Epidermal melanocyte (primary cell): ENCODE data around the gene MGAM2.

Experiments
- DNase-seq: peaks from one replicate; pipeline ENCODE4 v3.0.0; 2011; ENCODE audit warnings: low spot score; ENCODE audit not compliant: insufficient read length

MGAM2 gene

GRCh38 chr7:142120524-142120923, 9.0 kb downstream of the MGAM2 start:
- no peak for DNase-seq

DNA sequence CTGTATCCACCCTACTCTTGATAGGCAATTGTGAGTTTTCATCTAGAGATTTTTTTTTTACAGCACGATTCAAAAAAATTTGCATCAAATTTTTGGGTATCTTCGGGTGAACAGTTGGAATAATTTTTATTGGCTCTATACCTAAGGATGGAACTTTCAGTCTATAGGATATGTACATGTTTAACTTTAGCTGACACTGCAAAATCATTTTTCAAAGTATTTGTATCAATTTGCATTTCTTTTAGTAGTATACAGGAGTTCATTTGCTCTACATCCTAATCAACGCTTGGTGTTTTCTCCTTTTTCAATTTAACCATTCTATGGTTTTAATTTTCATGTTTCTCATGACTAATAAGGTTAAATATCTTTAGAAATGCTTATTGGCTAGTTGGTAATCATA, 11.7 kb downstream of the MGAM2 start:
- no peak for DNase-seq

- DNase-seq, result no peak
Observed at GRCh38 chr7:142125256-142125955, 13.9 kb downstream of the MGAM2 start.

DNA sequence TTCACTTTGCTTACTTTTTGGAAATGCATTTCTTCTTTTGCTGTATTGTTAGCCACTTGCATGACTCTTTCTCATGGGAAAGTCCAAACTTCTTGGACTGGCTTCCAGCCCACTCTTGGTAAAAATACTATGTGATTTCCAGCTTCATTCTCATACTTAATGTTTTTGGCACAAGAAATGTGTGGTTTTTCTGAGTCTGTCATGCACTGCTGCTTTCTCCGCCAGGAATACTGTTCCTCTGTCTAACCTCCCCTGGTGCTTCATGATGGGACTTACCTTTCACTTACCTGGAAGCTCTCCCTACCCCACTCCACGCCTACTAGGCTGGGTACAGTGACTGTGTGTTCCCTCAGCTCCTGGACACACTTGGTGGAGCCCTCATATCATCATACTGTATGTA, 18.7 kb downstream of the MGAM2 start:
- DNase-seq, result no peak

GRCh38 chr7:142131439-142132185, 20.1 kb downstream of the MGAM2 start:
- DNase-seq, result no peak

- no peak for DNase-seq
Observed at GRCh38 chr7:142133731-142134148, 22.2 kb downstream of the MGAM2 start.

GRCh38 chr7:142134909-142135308, 23.4 kb downstream of the MGAM2 start:
- DNase-seq, result no peak

GRCh38 chr7:142138996-142139395, 27.5 kb downstream of the MGAM2 start:
- no peak for DNase-seq

DNA sequence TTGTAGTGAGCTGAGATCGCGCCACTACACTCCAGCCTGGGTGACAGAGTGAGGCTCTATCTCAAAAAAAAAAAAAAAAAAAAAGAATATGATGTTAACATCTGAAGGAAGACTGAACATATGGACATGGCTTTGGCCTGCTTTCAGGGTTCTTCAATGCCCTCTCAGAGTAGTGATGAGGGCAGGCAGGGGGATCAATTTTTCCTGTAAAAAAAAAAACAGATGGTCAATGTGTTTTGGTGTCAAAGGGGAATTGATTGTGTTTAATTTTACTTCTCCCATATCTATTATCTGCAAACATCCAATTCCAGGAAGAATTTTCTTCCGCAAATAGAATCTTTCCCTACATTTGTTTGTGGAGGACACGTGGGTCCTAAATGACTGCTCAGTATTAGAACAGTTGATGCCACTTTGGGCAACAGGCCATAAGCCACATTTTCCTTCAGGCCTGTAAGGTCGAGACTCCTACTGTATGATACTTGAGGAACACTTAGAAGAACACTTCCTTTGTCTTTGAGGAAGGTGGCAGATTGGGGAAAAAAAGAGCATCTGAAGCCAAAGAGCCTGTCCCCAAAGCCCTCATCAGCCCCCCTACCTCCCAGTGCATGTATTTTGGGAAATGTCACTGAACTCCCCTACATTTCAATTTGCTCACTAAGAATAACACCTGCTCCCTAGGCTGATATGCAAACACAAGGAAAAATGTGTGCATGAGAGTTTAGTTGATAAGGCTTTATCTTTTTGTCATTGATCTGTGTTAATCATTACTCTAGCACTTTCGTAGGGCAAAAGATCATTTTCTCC, 28.3 kb downstream of the MGAM2 start:
- no peak for DNase-seq

GRCh38 chr7:142140401-142140959, 29.0 kb downstream of the MGAM2 start:
- no peak for DNase-seq

DNA sequence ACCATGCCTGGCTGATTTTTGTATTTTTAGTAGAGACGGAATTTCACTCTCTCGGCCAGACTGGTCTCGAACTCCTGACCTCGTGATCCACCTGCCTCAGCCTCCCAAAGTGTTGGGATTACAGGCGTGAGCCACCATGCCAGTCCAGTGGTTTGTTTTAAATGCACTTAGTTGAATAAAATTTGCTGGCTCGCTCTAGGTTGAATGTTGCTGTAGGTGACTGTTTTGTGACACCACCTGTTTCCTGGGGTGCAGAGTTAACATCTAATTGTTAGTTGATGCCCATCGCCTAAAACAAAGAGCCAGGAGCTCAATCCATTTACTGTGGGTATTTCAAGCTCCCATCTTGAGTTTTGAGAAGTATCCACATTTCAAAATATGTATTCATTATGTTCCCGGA, 31.2 kb downstream of the MGAM2 start:
- DNase-seq, result no peak

- DNase-seq, result no peak
Observed at GRCh38 chr7:142146124-142146523, 34.6 kb downstream of the MGAM2 start.

DNA sequence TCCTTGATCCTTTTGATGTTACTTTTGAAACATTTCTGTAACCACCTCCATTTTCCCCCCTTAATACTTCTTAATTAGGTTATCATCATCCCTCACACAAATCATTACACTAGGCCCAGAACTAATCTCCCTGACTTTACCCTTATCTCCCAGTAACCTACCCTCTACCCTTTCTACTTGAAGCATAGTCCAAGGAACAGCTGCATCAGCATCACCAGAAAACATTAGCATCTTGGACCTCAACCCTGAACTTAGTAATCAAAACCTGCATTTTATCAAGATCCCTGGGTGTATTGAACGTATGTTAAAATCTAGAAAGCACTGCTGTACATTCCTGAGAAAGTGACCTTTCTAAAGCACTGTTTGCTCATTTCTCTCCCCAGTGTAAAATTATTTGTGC, 38.8 kb downstream of the MGAM2 start:
- no peak for DNase-seq

DNA sequence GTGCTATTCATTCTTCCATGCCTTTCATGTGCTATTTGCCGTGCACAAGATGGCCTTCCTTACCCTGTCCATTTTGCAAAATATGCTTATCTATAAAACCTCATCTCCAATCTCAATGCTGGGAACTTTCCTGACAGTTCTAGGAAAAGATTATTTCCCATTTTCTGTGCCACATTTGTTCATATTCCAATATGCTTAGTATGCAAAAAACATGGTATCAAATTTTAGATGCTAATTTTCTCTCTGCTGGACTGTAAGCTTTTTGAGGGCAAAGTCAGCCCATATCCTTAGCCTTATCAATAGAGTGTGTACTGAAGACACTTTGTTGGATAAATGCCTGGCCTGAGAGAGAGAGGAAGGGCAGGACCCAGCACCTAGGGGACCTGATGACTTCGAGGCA, 39.4 kb downstream of the MGAM2 start:
- no peak for DNase-seq

- DNase-seq, result no peak
Observed at GRCh38 chr7:142152076-142152475, 40.6 kb downstream of the MGAM2 start.

DNA sequence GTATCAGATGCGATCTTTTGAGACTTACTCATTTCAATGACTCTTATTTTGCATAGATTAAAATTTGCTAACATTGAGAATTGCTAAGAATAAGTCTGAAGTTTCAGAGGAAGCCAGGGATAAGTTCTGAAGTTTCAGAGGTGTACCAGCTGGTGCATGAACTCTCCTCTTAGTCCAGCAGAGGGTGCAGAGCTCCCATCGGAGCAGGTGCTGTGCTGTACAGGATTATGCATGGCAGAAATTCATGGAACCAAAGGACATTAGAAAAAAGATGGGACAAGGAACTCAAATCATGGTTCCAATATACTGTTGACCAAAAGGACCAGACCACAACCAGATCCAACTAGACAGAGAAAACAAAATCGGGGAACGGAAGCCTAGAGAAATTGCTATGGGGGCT, 41.9 kb downstream of the MGAM2 start:
- no peak for DNase-seq

GRCh38 chr7:142158736-142159496, 47.4 kb downstream of the MGAM2 start:
- DNase-seq, result no peak

DNA sequence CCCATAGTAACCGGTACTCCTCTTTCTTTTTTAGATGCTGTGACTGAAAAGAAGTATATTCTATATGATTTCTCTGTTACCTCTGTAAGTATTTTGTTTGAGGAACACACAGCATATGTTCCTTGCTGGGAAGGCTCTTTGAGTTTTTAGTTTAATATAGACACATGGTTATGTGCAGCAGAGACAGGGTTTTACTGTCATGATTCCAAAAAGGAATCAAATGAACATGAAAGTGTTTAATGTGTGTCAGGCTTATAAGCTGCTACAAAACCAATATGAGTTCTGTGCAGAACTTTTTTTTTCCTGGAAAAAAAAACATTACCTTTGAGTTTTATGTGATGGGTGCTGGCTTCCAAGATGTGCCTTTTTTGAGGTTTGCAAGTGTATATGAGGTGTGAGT, 50.4 kb downstream of the MGAM2 start:
- no peak for DNase-seq

DNA sequence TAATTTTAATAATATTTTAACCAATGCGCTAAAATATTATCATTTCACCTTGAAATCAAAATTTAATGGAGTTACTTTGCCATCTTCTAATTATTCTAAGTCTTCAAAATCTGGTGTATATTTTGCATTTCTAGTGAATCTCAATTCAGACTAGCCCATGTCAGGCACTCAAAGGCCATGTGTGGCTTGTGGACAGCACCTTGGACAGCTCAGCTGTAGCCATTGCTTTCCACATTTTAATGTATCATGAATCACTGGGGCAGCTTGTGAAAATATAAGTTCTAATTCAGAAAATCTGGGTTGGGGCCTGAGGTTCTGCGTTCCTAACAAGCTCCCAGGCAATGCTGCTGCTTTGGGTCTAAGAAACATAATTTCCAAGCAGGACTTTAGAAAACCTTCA, 57.2 kb downstream of the MGAM2 start:
- no peak for DNase-seq

DNA sequence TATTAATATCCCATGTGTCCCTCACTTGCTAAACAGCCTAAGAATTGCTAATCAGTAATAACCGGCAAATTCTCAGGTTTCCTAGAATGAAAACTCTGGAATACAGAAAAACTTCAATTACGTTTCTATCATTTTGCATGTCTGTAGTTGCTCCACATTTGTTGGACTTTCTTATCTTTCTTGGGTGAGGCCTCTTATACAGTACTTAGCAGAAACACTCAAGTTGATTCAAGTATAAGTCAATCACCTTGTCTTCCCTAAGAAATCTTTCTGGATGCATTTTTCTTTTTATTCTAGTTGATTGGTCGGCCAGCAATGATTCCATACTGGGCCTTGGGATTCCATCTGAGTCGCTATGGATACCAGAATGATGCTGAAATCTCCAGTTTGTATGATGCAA, 61.4 kb downstream of the MGAM2 start:
- DNase-seq, result no peak

GRCh38 chr7:142174441-142174840, 62.9 kb downstream of the MGAM2 start:
- no peak for DNase-seq
